ENCODE results near the gene EIF3L. TPM values are rescaled to one million over a fixed set of nuclear protein-coding genes. Genes with fewer than 3 reads are reported as not detected.
A peak's percentile ranks its signal among the peaks of the same experiment; 100 is the strongest.

The EIF3L gene
- total and polyA plus RNA-seq, 11 donors: 111 to 456 (median 357) TPM

GRCh38 chr22:37842015-37842793 is 7.0 kb upstream of the EIF3L start:
- Histone ChIP-seq H3K27me3 (no peaks in the 10 kb centered on the region), H3K27ac (peak overlapping the region in 2 of 12 donors; percentile 37 to 96), H3K4me3 (peak overlapping the region in 2 of 12 donors; percentile 66 to 98), H3K9me3 (peaks cover 0 to 6% (median 0%) of the 10 kb centered on the region in 12 donors), H3K4me1 (peaks cover 3 to 23% (median 16%) of the 10 kb centered on the region in 12 donors), H3K36me3 (peaks cover 0 to 30% (median 28%) of the 10 kb centered on the region in 9 donors)
- no peak for ATAC-seq
- 81 to 84% (median 83%) methylated on average over 10 of the region's 10 CpGs for WGBS, 4 donors
- intact Hi-C loops (cut with DNase I): no loop called here
- DNase-seq: no peak
- TF ChIP-seq, protein P1, sequence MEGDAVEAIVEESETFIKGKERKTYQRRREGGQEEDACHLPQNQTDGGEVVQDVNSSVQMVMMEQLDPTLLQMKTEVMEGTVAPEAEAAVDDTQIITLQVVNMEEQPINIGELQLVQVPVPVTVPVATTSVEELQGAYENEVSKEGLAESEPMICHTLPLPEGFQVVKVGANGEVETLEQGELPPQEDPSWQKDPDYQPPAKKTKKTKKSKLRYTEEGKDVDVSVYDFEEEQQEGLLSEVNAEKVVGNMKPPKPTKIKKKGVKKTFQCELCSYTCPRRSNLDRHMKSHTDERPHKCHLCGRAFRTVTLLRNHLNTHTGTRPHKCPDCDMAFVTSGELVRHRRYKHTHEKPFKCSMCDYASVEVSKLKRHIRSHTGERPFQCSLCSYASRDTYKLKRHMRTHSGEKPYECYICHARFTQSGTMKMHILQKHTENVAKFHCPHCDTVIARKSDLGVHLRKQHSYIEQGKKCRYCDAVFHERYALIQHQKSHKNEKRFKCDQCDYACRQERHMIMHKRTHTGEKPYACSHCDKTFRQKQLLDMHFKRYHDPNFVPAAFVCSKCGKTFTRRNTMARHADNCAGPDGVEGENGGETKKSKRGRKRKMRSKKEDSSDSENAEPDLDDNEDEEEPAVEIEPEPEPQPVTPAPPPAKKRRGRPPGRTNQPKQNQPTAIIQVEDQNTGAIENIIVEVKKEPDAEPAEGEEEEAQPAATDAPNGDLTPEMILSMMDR (IDR thresholded peaks at IDR 0.05): no peak
- no peak for TF ChIP-seq POLR2A (IDR thresholded peaks at IDR 0.05)

DNA sequence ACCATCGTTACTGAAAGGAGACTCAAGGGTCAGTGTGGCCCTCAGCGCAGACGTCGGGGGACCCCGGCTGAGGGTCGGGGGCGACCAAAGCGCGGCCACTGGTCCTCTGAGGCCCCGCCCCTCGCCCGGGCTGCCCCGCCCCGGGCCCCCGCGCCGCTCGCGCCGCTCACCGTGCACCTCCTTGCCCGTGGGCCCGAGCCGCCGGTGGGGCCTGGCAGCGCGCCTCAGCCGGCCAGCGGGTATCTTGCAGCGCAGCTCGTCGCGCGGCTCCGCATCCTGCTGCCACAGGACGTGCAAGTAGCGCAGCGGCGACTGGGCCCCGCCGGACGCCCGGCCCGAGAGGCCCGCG is 5.5 kb upstream of the EIF3L start:
- intact Hi-C loops (cut with DNase I): no loop called here
- peak in 2 of 4 donors; percentile 66 to 70 for ATAC-seq
- H3K36me3 ChIP-seq: peaks cover 0 to 15% (median 13%) of the 10 kb centered on the region in 9 donors
- peaks cover 3 to 32% (median 20%) of the 10 kb centered on the region in 12 donors for H3K4me1 ChIP-seq
- H3K27ac ChIP-seq: peak overlapping the region; percentile 52 to 96 (median 89)
- H3K9me3 ChIP-seq: peaks cover 0 to 6% (median 0%) of the 10 kb centered on the region in 12 donors
- peak overlapping the region; percentile 64 to 98 (median 83) for H3K4me3 ChIP-seq
- no peak for TF ChIP-seq POLR2A (IDR thresholded peaks at IDR 0.05)
- TF ChIP-seq, protein P1 (IDR thresholded peaks at IDR 0.05): no peak
- H3K27me3 ChIP-seq: no peaks in the 10 kb centered on the region
- 0 to 1% (median 1%) methylated on average over 21 to 46 of the region's 46 CpGs for WGBS, 4 donors
- DNase-seq: peak in 2 of 5 donors; percentile 59 to 64

GRCh38 chr22:37844904-37845329 is 4.3 kb upstream of the EIF3L start:
- WGBS, 4 donors: 88 to 90% (median 89%) methylated on average over 6 of the region's 6 CpGs
- DNase-seq: no peak
- intact Hi-C loops (cut with DNase I): no loop called here
- peak overlapping the region in 11 of 12 donors; percentile 81 to 96 (median 89) for H3K27ac ChIP-seq
- no peak for ATAC-seq
- H3K9me3 ChIP-seq: peaks cover 0 to 6% (median 0%) of the 10 kb centered on the region in 12 donors
- peak overlapping the region; percentile 64 to 98 (median 83) for H3K4me3 ChIP-seq
- peaks cover 0 to 3% (median under 1%) of the 10 kb centered on the region in 9 donors for H3K36me3 ChIP-seq
- TF ChIP-seq POLR2A (IDR thresholded peaks at IDR 0.05): no peak
- TF ChIP-seq, protein P1 (IDR thresholded peaks at IDR 0.05): no peak
- no peaks in the 10 kb centered on the region for H3K27me3 ChIP-seq
- H3K4me1 ChIP-seq: peaks cover 3 to 36% (median 23%) of the 10 kb centered on the region in 12 donors

DNA sequence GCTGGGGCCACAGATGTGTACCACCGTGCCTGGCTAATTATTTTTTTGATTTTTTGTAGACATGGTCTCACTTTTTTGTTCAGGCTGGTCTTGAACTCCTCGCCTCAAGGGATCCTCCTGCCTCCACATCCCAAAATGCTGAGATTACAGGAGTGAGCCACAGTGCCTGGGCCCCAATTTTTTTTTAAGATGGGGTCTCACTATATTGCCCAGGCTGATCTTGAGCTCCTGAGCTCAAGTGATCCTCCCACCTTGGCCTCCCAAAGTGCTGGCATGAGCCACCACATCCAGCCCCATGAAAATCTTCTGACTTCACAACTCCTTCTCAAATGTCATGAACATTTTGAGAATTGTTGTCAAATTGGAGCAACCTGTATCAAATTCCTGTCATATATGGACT is 2.8 kb upstream of the EIF3L start:
- TF ChIP-seq, protein P1 (IDR thresholded peaks at IDR 0.05): no peak
- no peak for TF ChIP-seq POLR2A (IDR thresholded peaks at IDR 0.05)
- H3K9me3 ChIP-seq: peaks cover 0 to 6% (median 0%) of the 10 kb centered on the region in 12 donors
- H3K4me1 ChIP-seq: peaks cover 3 to 48% (median 34%) of the 10 kb centered on the region in 12 donors
- intact Hi-C loops (cut with DNase I): no loop called here
- 90 to 99% (median 98%) methylated on average over 2 of the region's 2 CpGs for WGBS, 4 donors
- H3K4me3 ChIP-seq: no peak overlapping the region
- H3K27me3 ChIP-seq: no peaks in the 10 kb centered on the region
- DNase-seq: no peak
- peaks cover 0 to 10% (median 5%) of the 10 kb centered on the region in 9 donors for H3K36me3 ChIP-seq
- no peak for ATAC-seq
- no peak overlapping the region for H3K27ac ChIP-seq
